ENCODE data around the gene SLC66A3.

SLC66A3 gene

DNA sequence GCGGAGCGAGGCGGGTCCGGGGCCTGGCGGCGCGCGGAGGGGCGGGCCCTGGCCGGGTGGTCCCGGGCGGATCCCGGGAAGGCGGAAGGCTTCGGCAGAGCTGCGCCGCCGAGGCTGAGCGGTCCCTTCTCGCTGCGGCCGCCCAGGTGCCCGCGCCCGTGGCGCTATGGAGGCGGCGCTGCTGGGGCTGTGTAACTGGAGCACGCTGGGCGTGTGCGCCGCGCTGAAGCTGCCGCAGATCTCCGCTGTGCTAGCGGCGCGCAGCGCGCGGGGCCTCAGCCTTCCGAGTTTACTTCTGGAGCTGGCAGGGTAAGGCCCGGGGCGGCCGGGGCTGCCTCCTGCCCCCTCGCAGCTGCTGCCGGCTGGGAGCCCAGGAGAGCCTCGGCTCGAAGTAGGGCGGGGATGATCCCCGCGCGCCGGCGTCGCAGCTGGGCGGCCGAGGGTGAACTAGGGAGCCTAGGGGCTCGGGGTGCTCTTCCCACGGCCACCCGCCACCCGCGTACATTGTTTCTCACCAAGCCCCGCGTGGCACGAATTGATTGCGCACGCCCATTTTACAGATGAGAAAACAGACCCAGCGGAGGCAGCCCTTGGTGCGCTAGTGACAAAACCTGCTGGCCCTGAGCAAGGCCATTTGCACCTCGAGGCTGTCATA is at the start of gene SLC66A3:
TSS of gene SLC66A3 (plus strand) at position 87 of the 655 bp plus-strand sequence. CDS start at position 167, 80 bp downstream.
- peak; percentile 82 for DNase-seq (ENCODE audit: low read depth)

DNA sequence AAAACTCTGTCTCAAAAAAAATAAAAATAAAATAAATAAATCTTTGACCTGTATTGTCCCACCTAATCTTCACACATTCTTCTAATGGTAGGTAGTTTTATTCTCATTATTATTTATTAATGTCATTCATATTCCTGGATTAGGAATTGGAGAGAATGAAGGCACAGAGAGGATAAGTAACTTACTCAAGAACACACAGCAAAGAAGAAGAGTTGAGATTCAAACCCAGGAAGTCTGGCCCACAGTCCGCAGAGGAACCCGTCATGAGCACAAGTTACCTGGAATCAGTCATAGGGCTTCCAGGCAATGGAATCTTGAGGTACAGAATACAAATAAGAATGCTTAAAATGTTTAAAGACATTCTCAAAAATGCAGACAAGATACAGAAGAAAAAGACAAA is 46.3 kb upstream of the SLC66A3 start:
- no peak for DNase-seq (ENCODE audit: low read depth)

GRCh38 chr2:11112870-11113428 is 42.3 kb upstream of the SLC66A3 start:
- no peak for DNase-seq (ENCODE audit: low read depth)

- DNase-seq (ENCODE audit: low read depth), result no peak
These were observed 37.5 kb upstream of the SLC66A3 start for GRCh38 chr2:11117776-11118175.

DNA sequence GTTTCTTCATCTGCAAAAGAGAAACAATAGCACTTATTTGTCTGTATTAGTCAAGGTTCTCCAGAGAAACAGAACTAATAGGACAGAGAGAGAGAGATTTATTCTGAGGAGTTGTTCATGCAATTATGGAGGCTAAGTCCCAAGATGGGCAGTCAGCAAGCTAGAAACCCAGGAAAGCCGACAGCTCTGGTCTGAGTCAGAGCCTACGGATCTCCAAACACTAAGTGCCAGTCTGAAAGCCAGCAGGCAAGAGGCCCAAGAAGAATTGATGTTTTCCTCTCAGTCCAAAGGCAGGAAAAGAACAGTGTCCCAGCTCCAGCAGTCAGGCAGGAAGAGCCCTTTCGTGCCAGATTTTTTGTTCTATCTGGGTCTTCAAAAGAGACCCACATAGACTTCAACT is 36.5 kb upstream of the SLC66A3 start:
- DNase-seq (ENCODE audit: low read depth), result no peak

GRCh38 chr2:11121099-11121822 is 34.0 kb upstream of the SLC66A3 start:
- no peak for DNase-seq (ENCODE audit: low read depth)

GRCh38 chr2:11121823-11122155 is 33.5 kb upstream of the SLC66A3 start:
- no peak for DNase-seq (ENCODE audit: low read depth)

DNA sequence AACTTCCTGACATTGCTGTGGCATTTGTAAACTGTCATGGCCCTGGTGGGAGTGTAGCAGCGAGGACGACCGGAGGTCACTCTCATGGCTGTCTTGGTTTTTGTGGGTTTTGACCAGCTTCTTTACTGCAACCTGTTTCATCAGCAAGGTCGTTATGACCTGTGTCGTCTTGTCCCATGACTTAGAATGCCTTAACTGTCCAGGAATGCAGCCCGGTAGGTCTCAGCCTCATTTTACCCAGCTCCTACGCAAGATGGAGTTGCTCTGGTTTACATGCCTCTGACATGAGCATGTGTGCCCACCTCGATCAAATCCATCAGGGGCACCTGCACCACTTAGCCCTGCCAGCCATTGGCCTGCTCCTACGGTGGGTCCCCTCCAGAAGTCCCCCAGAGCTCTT is 32.9 kb upstream of the SLC66A3 start:
- no peak for DNase-seq (ENCODE audit: low read depth)

- DNase-seq (ENCODE audit: low read depth), result no peak
These were observed 32.1 kb upstream of the SLC66A3 start for GRCh38 chr2:11123001-11123809.

GRCh38 chr2:11123856-11124759 is 31.2 kb upstream of the SLC66A3 start:
- DNase-seq (ENCODE audit: low read depth), result peak; percentile 29

DNA sequence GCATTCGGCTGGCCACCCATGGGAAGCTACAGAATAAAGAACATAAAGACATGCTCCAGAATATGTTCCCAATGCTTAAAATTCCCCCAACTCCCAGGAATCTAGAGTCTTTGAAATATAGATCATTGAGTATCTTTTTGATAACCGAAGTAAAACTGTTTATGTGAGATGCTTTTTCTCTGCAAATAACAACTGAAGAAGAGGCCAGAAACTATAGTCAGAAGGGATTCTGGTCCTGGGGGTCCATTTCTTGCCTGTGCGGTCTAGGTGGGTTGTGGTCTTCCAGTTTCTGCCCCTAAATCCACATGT is 30.6 kb upstream of the SLC66A3 start:
- DNase-seq (ENCODE audit: low read depth), result no peak

GRCh38 chr2:11127761-11128160 is 27.5 kb upstream of the SLC66A3 start:
- DNase-seq (ENCODE audit: low read depth), result no peak

GRCh38 chr2:11128243-11128951 is 26.9 kb upstream of the SLC66A3 start:
- no peak for DNase-seq (ENCODE audit: low read depth)

- no peak for DNase-seq (ENCODE audit: low read depth)
These were observed 25.4 kb upstream of the SLC66A3 start for GRCh38 chr2:11129598-11130449.

GRCh38 chr2:11131166-11131920 is 23.9 kb upstream of the SLC66A3 start:
- DNase-seq (ENCODE audit: low read depth), result no peak

DNA sequence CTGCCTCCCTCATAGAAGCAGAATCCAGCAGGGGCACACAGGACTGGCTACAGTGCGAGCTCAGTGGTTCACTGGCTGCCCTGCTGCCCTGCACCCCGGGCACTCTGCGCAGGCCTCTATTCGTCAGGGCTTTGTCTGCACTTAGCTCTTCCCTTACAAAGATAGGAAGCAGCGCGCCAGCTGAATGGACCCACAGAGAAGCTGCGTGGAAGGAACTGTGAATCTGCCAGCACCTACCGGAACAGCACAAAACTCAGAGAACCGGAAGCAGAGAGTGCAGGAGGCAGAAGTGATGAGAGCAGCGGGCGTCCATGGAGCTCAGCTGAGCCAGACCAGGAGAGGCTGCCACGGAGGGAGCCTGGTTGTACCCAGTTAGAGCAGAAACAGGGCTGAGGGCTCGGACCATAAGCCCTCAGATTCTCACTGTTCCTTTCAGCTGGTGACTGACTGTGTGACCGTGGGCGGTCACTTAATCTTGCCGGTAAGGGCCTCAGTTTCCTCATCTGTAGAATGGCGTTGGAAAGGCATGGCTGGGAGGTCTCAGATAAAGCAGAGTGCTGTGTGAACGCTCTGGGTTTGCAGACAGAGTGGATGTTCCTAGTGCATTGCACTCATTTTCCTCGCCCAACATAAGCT is 23.1 kb upstream of the SLC66A3 start:
- DNase-seq (ENCODE audit: low read depth), result no peak

DNA sequence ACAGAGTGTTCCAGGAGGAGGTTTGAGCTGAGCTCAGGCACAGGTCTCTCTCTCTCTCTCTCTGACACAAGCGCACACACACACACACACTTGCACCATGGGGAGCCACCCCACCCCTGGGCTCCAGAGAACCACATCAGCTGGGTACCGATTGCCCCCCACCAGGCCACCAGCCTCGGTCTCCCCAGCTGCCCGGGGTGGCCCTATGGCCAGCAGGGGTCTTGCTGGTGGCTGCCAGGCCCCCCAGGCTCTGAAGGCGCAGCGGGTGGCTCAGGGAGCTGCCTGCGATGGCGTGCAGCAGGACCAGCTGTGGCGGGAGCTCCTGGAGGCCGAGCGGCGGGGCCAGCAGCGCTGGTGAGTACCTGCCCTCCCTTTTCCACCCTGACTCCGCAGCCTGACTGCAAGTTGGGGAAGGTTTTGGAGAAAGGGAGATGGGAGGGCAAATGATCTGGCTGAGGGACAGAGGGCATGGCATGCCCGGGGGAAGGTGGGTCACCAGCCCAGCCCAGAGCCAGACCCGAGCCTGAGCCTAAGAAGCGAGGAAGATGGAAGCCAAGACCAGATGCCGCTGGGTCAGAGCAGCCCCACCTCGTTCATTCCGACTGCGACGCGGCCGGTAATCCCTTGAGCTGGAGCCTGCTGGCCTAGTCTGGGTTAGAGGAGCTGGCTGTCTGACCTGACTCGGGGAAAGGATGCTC is 21.9 kb upstream of the SLC66A3 start:
- no peak for DNase-seq (ENCODE audit: low read depth)

DNA sequence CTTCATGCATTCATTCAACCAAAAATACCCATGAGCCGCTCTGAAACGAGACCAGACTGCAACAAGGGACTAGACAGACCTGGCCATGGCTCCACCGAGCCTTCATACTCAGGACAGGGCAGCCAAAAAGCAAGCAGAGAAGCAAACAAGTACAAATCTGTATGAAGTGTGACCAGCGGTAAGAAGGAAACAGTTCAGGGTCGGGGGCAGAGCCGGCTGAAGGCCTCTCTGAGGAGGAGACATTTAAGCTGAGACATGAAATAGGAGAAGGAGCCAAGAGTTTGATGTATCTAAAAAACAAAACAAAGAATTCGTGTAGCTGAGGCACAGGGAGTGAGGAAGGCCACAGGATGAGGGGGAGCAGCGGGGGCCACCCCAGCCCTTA is 21.3 kb upstream of the SLC66A3 start:
- DNase-seq (ENCODE audit: low read depth), result no peak

Measured in amniotic epithelial cell (primary cell).